ENCODE results near the gene TEX38.

The TEX38 gene

DNA sequence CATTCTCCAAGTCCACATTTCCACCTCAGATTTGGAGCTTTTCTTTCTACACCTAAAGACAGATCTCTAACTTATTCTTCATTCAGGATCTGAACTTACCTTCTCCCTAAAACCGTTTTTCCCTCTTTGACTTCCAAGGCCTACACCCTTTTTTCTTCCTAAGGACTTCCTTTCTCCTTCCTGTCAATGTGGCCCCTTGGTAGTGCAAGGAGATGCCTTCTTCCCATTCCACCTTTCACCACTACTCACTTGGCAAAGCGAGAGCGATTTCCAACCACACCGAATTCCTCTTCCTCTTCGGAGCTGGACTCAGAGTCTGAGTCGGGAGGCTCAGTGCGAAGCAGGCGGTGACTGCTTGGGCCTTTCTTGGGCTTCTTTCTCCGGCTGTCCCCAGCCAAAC is 46.0 kb downstream of the TEX38 start:
- TF ChIP-seq, protein P1, sequence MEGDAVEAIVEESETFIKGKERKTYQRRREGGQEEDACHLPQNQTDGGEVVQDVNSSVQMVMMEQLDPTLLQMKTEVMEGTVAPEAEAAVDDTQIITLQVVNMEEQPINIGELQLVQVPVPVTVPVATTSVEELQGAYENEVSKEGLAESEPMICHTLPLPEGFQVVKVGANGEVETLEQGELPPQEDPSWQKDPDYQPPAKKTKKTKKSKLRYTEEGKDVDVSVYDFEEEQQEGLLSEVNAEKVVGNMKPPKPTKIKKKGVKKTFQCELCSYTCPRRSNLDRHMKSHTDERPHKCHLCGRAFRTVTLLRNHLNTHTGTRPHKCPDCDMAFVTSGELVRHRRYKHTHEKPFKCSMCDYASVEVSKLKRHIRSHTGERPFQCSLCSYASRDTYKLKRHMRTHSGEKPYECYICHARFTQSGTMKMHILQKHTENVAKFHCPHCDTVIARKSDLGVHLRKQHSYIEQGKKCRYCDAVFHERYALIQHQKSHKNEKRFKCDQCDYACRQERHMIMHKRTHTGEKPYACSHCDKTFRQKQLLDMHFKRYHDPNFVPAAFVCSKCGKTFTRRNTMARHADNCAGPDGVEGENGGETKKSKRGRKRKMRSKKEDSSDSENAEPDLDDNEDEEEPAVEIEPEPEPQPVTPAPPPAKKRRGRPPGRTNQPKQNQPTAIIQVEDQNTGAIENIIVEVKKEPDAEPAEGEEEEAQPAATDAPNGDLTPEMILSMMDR (IDR thresholded peaks at IDR 0.05), result no peak

DNA sequence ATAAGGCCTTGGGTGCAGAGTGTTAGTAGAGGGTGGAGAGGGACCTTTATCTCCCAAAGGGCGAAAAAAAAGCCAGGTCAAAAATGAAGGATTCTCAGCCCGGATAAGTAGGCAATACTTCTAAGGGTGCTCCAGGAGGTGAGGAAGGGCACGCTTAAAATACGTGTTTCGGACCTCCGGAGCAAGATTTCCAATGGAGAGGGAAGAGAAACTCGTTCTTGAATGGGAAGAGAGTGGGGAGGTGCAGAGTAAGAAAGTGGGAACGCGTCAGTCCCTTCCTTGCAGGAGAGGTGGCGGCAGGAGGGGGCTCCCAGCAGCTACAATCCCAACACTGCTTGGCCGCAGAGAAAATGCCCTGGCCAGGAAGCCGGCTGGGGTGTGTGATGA is 46.7 kb downstream of the TEX38 start:
- TF ChIP-seq, protein P1 (IDR thresholded peaks at IDR 0.05), result no peak

DNA sequence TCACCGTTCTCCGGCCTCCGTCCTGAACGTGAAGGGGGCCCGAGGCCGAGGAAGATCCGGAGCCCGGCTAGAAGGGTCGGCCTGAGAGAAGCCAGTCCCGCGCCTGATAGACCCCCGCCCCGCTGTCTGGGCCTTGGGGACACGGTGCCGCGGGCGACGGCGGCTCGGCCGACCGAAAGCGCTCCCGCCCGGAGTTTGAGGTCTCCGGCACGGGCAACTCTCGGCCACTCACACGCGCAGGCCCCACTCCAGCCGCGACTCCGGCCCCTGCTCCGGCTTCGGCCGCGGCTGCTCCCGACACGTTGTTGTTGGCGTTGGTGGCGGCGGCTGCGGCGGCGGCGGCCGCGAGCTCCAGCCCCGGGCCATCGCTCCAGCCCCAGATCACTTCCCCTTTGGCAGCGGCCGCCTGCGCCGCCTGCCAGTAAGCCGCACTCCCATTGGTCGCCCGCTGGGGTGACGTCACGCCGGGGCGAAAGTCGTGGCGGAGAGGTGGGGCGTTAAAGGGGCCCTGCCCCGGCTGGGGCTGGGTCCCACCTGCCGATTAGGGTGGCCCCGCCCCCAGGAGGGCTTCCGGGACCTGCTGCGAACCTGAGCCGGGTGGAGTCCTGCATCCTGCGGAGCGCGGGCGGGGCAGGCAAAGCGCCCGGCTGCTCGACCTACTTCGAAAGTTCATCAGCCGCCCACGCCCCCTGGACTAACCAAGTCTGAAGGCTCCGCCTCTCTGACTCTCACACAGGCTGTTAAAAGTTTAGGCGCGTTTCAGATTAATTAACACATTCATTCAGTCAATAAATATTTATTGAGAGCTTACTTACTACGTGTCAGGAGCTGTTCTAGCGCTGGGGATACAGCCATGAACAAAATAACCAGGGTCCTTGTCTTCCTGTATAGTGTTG is 47.3 kb downstream of the TEX38 start, which contains the start of gene EFCAB14:
EFCAB14 (minus strand) TSS at position 388 of the 896 bp plus-strand sequence. CDS start 1,027 bp downstream, outside the sequence.
- TF ChIP-seq, protein P1 (IDR thresholded peaks at IDR 0.05), result no peak

DNA sequence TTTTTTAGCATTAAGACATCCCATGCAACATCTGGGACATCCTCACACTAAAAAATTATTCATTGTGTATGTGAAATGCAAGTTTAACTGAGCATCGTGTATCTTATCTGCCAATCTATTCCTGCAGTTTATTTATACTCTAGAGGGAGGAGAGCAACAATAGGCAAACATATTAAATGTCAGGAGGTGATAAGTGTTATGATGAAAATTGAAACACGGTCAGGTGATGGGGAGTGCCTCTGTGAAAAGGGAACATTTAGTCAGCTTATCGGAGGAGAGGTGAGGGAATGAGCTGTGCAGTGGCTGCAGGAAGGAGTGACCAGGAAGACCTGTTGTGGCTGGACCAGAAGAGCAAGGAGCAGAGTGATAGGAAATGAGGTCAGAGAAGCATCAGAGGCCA is 48.0 kb downstream of the TEX38 start:
- TF ChIP-seq, protein P1 (IDR thresholded peaks at IDR 0.05), result no peak

DNA sequence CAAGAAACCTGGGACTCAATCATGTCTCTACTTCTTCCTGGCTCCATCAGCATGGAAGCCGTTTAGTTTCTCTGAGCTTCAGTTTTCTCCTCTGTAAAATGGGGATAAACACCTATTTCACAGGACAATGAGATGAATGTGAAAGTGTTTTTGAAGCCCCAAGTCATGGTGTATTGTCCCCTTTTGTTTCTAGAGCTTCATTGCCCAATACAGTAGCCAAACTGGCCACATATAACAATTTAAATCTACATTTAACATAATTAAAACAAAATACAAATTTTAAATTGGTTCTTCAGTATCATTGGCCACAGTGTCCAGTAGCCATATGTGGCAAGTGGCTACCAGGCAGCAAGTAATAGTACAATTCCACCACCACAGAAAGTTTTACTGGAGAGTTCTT is 49.5 kb downstream of the TEX38 start:
- TF ChIP-seq, protein P1 (IDR thresholded peaks at IDR 0.05), result no peak

DNA sequence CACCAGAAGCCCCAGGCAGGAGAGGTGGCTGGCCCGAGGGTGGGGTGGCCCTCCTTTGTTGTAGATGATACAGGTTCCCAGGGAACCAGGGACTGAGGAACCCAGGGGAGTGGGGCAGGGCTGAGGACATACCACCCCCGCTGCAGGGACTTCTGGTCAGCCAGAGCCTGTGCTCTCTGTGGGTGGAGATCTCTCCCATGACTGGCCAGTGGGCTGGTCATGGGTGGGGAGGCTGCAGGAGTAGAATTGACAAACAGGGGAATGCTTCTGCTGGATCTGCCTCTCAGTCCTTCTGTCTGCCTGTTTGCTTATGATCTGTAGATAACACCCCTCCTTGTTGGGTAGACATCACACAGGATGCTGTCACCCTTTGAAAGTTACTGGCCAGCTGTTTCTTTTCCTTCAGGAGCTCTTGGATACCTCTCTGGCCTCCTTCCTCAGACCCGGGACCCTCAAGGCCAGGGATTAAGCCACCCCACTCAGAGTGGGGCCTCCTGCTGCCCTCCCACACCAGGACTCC is 50.1 kb downstream of the TEX38 start:
- TF ChIP-seq, protein P1 (IDR thresholded peaks at IDR 0.05), result no peak

Measured in LNCAP (cell line).